K562 treated with DMSO at 1 percent for 48 hours (cell line): Measurements from ENCODE around the gene CLEC3A. TPM values are rescaled to one million over a fixed set of nuclear protein-coding genes. Genes with fewer than 3 reads are reported as not detected.

Experiments used
- total RNA-seq: library from RNA; unstranded; fragments of 300-600 nt; gene quantifications from 2 replicates; pipeline ENCODE4 v1.2.3, GENCODE V29; 2022; ENCODE audit warnings: low replicate concordance; ENCODE audit errors: extremely low read depth

The CLEC3A gene, protein sequence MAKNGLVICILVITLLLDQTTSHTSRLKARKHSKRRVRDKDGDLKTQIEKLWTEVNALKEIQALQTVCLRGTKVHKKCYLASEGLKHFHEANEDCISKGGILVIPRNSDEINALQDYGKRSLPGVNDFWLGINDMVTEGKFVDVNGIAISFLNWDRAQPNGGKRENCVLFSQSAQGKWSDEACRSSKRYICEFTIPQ
- total RNA-seq = not detected in 2 replicates

DNA sequence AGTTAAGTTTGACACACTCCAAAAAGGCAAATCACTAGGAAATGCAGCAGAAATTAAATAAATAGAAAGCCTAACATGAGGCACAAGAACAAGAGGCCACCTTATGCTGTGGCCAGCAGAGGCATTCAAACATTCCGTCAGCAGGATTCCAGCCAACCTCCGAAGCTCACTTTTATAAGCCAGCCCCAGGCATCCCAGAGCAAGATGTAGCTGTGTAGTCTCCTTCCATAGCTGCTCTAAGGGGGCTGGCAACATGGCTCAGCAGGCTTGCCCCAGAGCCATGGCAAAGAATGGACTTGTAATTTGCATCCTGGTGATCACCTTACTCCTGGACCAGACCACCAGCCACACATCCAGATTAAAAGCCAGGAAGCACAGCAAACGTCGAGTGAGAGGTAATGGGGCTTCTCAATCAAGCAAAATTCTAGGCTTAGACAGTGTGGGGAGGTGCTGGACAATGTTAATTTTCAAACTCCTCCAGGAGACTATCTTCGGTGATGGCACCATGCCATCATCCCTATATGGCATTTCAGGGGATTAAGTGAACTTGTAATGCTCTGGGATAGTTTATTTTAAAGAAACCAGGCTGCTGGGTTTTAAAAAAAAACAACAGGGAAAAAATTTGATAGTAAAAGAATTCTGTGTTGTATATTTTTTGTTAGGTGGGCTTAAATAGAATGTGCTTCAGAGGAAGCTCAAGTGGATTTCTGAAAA, at the start of gene CLEC3A:
CLEC3A (plus strand) TSS at position 202 of the 714 bp plus-strand sequence; CDS start at position 281, 79 bp downstream.

Other genes starting within 250 kb of the CLEC3A start
- not detected in 2 replicates for gene VAT1L, start 234.0 kb upstream of the CLEC3A start, total RNA-seq
- gene WWOX, start 77.1 kb downstream of the CLEC3A start, total RNA-seq = not detected in 2 replicates